ENCODE results near the gene NMB.
"Not testable (repeated sequence)": the region's sequence is repeated elsewhere in the genome, so short reads cannot be mapped to it uniquely, and the experiment has no call there.

The NMB gene

GRCh38 chr15:84658080-84658787 lies at the start of gene NMB:
Gene NMB (minus strand): TSS chr15:84658199. CDS start chr15:84658152, 47 bp downstream.
- TF ChIP-seq POLR2A (IDR thresholded peaks at IDR 0.05; ENCODE audit: low read depth, low read length): no peak
- DNase-seq (ENCODE audit: insufficient read length, low spot score) (no peak), FAIRE-seq (no peak)

GRCh38 chr15:84703808-84704207 lies 45.8 kb upstream of the NMB start:
- DNase-seq (ENCODE audit: insufficient read length, low spot score) (no peak), FAIRE-seq (no peak)
- no peak for TF ChIP-seq POLR2A (IDR thresholded peaks at IDR 0.05; ENCODE audit: low read depth, low read length)

DNA sequence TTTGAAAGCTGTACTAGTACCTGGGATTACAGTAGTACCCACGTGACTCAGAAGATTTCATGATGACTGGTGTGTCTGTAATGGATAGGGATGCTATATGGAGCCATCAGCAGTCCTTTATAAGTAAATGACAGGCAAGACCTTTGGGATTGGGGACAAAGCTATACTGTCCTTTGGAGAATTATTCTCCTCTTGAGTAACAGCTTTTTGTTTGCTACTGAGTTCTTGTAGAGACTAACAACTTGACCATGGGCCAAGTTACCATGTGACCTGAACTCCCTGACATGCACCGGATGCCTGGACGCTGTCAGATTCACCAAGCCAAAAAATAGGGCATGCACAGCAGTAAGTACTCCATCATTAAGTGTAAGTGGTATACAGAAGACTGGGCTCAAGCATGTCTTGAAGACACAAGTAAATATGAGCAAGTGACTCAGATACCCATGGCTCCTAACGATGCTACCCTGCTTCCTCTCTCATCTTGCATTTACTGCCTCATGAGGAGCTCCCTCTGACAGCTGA lies 45.0 kb upstream of the NMB start:
- no peak for FAIRE-seq

GRCh38 chr15:84699538-84700191 lies 41.7 kb upstream of the NMB start:
- no peak for FAIRE-seq

More for the DNA sequence above, 45.0 kb upstream of the NMB start:
- no peak for TF ChIP-seq POLR2A (IDR thresholded peaks at IDR 0.05; ENCODE audit: low read depth, low read length)
- no peak for DNase-seq (ENCODE audit: insufficient read length, low spot score)

GRCh38 chr15:84697236-84697990 lies 39.4 kb upstream of the NMB start:
- no peak for TF ChIP-seq POLR2A (IDR thresholded peaks at IDR 0.05; ENCODE audit: low read depth, low read length)
- no peak for FAIRE-seq
- DNase-seq (ENCODE audit: insufficient read length, low spot score): no peak

More at GRCh38 chr15:84699538-84700191, 41.7 kb upstream of the NMB start:
- TF ChIP-seq POLR2A (IDR thresholded peaks at IDR 0.05; ENCODE audit: low read depth, low read length): no peak
- DNase-seq (ENCODE audit: insufficient read length, low spot score): no peak

GRCh38 chr15:84696757-84697156 lies 38.8 kb upstream of the NMB start:
- FAIRE-seq (no peak), DNase-seq (ENCODE audit: insufficient read length, low spot score) (no peak)
- TF ChIP-seq POLR2A (IDR thresholded peaks at IDR 0.05; ENCODE audit: low read depth, low read length): no peak

- FAIRE-seq (no peak), DNase-seq (ENCODE audit: insufficient read length, low spot score) (no peak)
- no peak for TF ChIP-seq POLR2A (IDR thresholded peaks at IDR 0.05; ENCODE audit: low read depth, low read length)
Observed at GRCh38 chr15:84690342-84690741, 32.3 kb upstream of the NMB start.

DNA sequence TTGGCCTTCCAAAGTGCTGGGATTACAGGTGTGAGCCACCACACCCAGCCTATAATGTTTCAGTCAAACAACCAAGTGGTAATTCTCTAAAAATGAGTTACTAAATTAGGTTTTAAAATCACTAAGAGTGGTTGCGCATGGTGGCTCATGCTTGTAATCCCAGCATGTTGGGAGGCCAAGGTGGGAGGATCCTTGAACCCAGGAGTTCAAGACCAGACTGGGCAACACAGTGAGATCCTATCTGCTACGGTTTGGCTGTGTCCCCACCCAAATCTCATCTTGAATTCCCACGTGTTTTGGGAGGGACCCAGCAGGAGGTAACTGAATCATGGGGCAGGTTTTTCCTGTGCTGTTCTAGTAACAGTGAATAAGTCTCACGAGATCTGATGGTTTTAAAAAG lies 31.9 kb upstream of the NMB start:
- no peak for TF ChIP-seq POLR2A (IDR thresholded peaks at IDR 0.05; ENCODE audit: low read depth, low read length)
- DNase-seq (ENCODE audit: insufficient read length, low spot score): no peak
- no peak for FAIRE-seq

DNA sequence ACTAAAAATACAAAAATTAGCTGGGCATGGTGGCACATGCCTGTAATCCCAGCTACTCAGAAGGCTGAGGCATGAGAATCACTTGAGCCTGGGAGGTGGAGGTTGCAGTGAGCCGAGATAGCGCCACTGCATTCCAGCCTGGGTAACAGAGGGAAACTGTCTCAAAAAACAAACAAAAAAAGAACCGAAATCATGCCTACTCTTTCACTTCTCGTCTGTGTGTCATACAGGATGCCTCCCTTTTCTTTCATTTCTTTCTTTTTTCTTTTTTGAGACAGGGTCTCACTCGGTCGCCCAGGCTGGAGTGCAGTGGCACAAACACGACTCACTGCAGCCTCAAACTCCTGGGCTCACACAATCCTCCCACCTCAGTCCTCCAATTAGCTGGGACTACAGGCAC lies 28.4 kb upstream of the NMB start:
- FAIRE-seq; DNase-seq (ENCODE audit: insufficient read length, low spot score): not testable (repeated sequence)

GRCh38 chr15:84685304-84685703 lies 27.3 kb upstream of the NMB start:
- no peak for FAIRE-seq
- TF ChIP-seq POLR2A (IDR thresholded peaks at IDR 0.05; ENCODE audit: low read depth, low read length): no peak
- DNase-seq (ENCODE audit: insufficient read length, low spot score): no peak

DNA sequence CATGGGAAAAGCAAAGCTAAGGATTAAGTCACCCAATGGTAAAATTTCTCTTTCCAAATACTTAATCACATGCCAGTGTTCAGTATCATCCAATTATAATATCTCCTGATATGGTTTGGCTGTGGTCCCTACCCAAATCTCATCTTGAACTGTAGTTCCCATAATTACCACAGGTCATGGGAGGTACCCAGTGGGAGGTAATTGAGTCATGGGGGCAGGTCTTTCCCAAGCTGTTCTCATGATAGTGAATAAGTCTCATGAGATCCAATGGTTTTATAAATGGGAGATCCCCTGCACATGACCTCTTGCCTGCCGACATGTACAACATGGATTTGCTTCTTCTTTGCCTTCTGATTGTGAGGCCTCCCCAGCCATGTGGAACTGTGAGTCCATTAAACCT lies 26.1 kb upstream of the NMB start:
- no peak for TF ChIP-seq POLR2A (IDR thresholded peaks at IDR 0.05; ENCODE audit: low read depth, low read length)
- FAIRE-seq: no peak
- no peak for DNase-seq (ENCODE audit: insufficient read length, low spot score)

DNA sequence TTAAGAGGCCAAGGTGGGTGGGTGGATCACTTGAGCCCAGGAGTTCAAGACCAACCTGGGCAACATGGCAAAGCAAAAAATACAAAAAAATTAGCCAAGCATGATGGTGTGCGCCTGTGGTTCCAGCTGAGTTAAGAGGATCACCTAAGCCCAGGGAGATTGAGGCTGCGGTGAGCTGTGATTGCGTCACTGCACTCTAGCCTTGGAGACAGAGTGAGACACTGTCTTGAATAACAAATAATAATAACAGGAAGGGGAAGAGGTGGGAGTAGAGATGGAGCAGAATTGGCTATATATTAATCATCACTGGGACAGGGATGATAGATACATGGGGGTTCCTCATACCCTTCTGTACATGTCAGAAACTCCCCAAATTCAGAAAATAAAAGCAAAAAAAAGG lies 23.8 kb upstream of the NMB start:
- FAIRE-seq (no peak), DNase-seq (ENCODE audit: insufficient read length, low spot score) (no peak)
- TF ChIP-seq POLR2A (IDR thresholded peaks at IDR 0.05; ENCODE audit: low read depth, low read length): no peak

- FAIRE-seq (no peak), DNase-seq (ENCODE audit: insufficient read length, low spot score) (no peak)
- TF ChIP-seq POLR2A (IDR thresholded peaks at IDR 0.05; ENCODE audit: low read depth, low read length): no peak
Observed at GRCh38 chr15:84671211-84671610, 13.2 kb upstream of the NMB start.

GRCh38 chr15:84669726-84670125 lies 11.7 kb upstream of the NMB start:
- TF ChIP-seq POLR2A (IDR thresholded peaks at IDR 0.05; ENCODE audit: low read depth, low read length): no peak
- DNase-seq (ENCODE audit: insufficient read length, low spot score) (no peak), FAIRE-seq (no peak)
